NCI-H748 treated with DMSO at 0.1 percent for 48 hours (cell line): ENCODE results near the gene SLC7A10.
A peak's percentile ranks its signal among the peaks of the same experiment; 100 is the strongest.
"Not testable (repeated sequence)": the region's sequence is repeated elsewhere in the genome, so short reads cannot be mapped to it uniquely, and the experiment has no call there.

Source experiments
- DNase-seq: peaks from one replicate; lab custom pipeline; 2025; lab: John Stamatoyannopoulos, UW

SLC7A10 gene

DNA sequence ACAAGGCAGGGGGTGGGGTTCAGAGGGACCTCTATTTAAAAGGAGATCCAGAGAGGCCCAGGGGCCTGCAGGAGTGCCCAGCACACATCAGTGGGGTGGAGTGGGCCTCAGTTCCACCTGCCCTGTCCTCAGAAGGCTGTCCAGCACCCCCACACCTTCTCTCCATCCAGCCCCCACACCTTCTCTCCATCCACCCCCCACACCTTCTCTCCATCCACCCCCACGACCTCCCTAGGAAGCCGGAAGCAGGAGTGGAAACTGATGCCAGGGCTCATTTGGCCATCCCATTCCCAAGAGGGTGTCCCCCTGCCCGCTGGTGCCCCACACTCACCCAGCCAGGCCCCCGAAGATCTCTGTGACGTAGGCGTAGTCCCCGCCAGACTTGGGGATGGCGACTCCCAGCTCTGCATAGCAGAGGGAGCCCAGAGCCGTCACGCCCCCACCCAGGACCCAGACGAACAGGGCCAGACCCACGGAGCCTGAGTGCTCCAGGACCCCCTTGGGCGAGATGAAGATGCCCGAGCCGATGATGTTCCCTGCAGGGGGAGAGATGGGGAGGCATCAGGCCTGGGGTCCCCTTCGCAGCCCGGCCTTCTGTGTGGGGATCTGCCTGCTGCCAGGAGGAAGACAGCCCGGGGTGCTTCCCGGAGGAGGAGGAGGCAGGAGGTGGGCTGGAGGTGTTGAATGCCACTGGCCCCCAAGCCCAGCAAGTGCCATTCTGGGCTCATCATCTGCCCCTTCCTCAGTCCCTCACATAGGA lies 10.0 kb downstream of the SLC7A10 start:
- DNase-seq, result no peak

DNA sequence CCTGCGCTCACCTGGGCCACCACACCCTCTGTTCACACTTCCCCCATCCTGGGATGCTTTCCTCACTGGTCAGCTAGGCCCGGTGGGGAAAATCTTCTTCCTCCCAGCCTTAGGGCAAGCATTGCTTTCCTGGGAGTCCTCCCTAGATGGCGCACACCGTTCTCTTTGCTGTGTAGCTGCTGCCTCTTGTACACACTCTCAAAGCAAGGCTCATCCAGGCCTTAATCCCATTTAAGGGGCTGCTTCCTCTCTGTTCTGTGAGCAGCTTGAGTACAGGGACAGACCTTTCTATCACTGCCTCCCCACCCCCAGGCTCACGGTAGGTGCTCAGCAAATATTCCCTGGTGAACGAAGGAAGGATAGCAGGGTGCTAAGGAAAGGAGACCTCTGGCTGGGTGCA lies 11.1 kb downstream of the SLC7A10 start:
- DNase-seq, result peak; percentile 7

DNA sequence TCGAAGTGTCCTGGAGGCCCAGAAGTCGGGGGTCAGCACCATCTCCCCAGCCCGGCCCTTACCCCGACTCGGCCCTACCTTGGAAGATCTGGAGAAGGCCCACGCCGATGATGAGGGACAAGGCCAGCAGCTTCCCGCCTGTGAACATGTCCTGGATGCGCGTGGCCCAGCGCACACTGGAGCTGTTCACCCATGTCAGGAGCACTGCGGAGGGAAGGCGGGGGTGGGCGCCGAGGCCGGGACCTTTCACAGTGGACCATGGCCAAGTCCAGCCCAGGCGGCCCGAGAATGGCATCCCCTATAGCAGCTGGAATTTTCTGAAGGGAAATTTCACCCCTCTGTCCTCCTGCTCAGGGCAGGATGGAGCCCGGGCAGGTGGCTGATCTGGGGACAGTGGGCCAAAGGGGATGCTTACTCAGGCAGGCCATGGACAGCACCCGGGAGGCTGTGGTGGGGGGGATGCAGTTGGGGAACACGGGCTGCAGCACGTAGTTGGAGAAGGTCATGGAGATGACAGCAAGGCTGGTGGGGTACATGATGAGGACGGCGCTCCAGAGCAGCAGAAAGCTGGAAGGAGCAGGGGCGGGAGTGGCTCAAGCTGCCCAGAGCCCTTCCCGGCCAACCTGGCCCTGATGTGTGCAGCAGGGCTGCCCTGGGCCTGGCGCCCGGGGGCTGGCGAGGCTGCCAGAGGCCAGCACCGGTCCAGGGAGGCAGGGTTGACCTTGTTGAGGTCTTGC lies 13.0 kb downstream of the SLC7A10 start:
- no peak for DNase-seq

DNA sequence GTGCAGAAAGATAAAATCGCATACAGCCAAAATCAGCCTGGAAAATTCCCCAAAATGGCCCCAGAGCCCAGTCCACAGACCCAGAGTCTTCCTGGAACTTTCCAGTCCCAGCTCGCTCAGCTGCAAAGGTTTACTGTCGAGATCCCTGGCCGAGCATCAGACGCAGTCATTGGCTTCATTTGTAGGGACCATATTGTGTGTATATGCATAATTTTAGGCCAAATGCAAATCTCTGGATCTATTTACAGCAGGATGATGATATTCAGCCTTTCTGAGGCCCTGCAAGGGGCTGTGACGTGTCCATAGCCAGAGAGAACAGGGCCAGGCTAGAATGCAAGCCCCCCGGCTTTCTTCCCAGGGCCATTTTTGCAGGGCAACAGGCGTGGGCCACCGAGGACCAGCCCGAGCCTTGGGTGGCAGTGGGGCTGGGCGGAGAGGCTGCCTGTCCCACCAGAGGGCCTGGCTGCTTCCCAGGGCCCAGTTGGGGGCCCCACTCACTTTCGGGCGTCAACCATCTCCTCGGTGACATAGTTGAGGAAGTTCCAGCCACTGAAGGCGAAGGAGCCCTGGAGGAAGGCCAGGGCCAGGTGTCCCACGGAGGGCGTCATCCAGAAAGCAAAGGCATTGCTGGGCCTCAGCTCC lies 13.7 kb downstream of the SLC7A10 start:
- DNase-seq, result no peak

DNA sequence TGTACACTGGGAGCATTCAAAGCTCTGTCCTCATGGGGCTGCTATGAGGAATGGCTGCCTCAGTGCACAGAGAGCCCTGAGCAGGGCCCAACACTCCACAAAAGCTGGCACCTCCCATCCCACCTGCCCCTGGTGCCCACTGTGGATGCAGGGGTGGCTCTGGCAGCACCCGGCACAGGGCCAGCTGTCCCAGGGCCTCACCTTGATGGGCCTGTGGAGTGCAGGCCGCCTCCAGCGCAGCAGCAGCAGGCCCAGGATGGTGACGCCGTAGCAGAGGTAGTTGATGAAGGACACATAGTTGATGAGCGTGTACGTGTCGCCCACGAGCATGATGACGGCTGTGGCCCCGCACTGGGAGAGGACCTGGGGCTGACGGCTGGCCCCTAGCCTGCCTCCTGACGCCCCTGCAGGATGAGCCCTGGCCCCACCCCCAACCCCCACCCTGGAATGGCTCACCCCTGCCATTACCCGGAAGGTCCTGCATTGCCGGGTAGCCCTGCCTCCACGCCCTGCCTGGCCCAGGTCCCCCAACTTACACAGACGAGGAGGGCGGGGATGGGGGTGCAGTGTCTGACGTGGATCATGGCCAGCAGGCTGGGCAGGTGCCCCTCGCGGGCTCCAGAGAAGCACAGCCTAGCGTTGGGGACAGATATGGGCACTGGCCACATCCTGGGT lies 15.2 kb downstream of the SLC7A10 start:
- no peak for DNase-seq

DNA sequence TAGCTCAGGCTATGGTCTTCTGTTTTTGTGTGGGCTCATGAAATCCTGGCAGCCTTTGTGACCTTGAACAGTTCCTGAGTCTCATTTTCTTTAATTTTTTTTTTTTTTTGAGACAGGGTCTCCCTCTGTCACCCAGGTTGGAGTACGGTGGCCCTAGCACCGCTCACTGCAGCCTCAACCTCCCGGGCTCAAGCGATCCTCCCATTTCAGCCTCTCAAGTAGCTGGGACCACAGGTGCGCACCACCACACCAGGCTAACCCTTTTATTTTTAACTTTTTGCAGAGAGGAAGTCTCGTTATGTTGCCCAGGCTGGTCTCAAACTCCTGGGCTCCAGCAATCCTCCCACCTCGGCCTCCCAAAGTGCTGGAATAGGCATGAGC lies 15.8 kb downstream of the SLC7A10 start:
- DNase-seq, result not testable (repeated sequence)

DNA sequence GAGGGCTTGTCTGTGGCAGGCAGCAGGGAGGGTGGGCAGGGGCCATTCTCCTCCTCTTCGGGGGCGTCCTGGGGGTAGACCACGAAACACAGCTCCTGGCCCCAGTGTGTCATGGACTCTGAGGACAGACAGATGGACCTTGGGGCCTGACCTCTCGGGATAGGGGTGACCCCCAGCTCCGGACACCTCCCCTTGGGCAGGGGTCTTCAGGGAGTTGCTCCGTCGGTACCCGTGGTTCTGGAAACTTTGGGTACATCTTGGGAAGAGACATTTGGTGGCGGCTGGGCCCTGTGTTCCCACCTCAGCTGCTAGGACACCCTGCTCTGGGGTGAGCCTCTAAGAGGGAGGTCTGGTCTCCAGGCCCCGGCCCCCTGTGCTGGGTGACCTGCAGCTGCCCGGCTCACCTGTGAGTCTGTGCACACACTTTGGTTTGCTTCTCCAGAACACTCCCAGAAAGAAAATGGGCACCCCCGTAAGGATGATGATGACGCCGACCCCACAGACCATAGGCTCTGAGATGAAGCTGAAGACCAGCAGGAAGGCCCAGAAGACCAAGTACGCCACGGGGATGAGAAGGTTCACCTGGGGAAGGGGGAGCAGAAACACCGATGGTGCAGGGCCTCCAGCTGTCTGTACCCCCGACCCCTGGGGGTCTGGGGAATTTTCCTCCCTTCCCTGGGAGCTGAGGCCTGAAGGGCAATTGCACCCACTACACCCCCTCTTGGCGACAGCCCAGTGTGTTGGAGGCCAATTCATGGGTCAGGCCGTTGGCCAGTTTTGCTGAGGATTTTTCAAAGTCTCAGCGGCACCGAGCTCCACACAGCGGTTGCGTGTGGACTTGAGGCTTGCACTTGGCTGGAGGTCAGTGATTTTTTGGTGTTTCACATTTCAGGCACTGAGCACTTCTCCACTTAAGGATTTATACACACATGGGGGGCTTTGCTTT lies 16.5 kb downstream of the SLC7A10 start:
- DNase-seq, result no peak

DNA sequence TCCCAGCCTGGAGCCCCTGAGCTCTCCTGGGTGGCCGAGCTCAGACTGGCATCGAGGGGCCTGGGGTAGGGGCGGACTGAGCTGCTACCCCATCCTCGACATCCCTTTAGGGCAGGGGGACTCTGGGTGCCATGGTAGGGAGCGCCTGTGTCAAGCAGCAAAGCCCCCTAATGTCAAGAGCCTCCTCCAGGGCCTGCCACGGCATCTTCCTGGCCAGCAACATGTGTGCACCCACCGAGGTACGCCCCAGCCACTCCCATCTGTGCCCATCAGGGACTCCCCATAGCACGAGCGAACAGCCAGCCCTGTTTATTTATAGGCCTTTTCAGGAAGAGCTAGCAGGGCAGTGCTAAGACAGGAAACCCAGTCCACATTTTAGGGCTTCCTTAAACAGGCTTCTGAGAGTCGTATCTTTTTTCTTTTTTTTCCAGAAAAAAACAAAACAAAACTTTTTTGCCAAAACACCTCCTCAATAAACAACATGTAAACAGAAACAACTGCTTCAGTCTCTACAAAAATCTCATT lies 17.2 kb downstream of the SLC7A10 start:
- no peak for DNase-seq

DNA sequence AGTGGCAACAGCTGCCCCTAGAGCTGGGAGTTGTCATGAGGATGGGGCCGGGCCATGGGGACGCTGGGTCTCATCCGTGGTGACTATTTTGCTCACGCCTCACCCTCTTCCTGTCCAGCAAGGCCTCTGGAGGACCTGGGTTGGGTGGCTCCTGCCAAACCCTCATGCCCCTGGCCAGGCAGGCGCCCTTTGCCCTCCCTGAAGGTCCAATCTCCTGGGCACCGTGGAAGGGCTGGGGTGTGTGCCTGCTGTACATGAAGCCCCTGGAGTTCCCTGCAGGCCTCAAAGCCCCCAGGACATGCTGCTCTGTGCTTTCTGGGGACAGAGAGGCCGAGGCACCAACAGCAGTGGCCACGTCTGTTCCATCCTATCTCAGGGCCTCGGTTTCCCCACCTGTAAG lies 17.7 kb downstream of the SLC7A10 start:
- no peak for DNase-seq

DNA sequence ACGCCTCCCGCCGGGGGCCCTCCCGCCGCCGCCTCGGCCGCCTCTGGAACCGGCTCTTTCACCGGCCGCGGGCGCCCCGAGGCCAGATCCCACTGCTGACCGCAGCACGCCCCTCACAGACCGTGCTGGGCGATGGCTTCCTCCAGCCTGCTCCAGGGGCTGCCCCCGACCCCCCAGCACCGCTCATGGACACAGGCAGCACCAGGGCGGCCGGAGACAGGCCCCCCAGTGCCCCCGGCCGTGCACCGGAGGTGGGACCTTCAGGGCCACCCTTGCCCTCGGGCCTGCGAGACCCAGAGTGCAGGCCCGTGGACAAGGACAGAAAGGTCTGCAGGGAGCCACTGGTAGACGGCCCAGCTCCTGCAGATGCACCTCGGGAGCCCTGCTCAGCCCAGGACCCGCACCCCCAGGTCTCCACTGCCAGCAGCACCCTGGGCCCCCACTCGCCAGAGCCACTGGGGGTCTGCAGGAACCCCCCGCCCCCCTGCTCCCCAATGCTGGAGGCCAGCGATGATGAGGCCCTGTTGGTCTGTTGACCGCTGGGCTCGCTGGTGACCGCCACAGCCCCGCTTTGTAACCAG lies 18.5 kb downstream of the SLC7A10 start:
- DNase-seq, result no peak

DNA sequence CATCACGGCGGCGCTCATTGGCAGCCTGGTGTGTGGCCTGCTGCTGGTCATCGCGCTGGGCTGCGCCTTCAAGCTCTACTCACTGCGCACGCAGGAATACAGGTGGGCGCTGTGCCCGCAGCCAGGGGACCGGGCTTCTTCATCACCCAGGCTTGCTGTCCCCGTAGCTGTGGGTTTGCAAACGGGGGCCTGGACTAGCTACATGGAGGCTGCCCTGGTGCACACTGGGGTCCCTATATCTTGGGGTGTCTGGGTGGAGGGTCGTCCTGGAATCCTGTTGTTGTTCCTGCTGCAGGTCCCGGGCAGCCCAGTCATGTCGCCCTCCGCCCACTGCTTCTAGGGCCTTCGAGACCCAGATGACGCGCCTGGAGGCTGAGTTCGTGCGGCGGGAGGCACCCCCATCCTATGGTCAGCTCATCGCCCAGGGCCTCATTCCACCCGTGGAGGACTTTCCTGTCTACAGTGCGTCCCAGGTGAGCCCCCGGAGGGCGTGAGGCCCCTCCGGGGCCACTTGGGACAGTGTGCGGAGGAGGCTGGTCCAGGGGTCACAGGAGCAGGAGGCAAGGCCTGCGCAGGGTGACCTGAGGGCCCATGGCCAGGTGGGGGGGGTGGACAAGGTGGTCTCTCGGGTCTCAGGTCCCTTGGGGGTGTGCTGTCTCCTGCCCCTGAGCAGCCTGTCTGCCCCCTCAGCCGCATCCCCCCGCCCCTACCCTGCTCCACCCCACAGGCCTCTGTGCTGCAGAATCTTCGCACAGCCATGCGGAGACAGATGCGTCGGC lies 19.2 kb downstream of the SLC7A10 start:
- no peak for DNase-seq

DNA sequence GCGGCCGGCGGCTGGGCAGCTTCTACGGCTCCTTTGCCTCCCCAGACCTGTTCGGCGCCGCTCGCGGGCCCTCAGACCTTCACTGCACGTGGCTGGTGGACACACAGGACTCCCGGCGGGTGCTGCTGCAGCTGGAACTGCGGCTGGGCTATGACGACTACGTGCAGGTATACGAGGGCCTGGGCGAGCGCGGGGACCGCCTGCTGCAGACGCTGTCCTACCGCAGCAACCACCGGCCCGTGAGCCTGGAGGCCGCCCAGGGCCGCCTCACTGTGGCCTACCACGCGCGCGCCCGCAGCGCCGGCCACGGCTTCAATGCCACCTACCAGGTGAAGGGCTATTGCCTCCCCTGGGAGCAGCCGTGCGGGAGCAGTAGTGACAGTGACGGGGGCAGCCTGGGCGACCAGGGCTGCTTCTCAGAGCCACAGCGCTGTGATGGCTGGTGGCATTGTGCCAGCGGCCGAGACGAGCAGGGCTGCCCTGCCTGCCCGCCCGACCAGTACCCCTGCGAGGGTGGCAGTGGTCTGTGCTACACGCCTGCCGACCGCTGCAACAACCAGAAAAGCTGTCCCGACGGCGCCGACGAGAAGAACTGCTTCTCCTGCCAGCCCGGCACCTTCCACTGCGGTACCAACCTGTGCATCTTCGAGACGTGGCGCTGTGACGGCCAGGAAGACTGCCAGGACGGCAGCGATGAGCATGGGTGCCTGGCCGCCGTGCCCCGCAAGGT lies 20.0 kb downstream of the SLC7A10 start:
- no peak for DNase-seq

DNA sequence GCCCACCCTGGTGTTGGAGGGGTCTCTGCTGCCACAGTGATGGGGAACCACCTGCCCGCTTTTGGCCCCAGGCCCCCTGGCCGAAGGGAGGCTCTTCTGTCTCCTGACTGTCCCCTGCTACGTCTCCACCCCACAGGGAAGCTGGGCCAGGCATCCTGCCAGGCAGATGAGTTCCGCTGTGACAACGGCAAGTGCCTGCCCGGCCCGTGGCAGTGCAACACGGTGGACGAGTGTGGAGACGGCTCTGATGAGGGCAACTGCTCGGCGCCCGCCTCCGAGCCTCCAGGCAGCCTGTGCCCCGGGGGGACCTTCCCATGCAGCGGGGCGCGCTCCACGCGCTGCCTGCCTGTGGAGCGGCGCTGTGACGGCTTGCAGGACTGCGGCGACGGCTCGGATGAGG lies 20.5 kb downstream of the SLC7A10 start:
- DNase-seq, result no peak

DNA sequence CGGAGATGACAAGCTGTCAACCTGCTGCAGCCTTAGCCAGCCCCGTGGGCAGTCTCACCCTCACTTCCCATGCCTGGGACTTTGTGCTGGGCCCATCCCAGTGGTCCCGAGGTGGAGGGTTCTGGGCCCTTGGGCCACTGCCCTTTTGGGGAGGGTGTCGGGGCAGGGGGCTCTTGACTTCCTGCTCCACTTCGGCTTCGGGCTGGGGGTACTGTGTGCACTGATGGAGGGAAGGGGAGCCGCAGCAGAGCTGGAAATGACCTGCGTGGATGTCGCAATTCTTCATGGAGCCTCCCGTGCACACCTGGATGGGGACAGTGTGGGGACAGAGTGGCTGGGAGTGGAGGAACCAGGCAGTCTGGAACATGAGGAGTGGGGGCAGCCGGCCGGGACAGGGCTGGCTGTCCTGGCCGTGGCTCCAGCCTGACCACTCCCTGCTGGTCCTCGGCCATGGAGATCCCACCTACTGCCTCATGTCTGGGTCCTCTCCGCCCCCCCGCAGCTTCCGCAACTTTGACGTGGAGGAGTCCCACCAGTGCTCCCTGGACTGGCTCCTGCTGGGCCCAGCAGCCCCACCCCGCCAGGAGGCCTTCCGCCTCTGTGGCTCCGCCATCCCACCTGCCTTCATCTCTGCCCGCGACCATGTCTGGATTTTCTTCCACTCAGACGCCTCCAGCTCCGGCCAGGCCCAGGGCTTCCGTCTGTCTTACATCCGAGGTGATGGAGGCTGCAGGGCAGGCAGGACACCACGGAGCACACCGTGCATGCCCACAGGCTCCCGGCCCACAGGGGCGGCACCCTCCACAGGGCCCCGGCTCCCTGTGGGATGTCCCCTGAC lies 21.3 kb downstream of the SLC7A10 start:
- DNase-seq, result no peak

DNA sequence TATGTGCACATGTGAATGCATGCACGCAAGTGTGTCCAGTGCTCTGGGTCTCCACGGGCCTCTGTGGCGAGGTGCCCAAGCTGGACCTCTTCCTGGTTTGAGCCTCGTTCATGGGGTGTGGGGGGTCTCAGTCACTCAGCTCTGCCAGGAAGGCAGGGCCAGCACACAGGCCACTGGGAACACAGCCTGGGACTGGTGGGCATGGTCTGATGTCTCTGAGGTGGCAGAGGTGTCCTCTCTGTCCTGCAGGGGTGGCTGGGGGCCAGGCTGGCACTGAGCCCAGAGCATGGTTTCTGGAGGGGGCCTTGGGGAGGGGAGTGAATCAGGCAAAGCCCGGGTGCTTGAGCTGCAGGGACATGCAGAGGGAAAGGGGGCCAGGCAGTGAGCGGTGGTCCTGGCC lies 22.1 kb downstream of the SLC7A10 start:
- DNase-seq, result no peak

DNA sequence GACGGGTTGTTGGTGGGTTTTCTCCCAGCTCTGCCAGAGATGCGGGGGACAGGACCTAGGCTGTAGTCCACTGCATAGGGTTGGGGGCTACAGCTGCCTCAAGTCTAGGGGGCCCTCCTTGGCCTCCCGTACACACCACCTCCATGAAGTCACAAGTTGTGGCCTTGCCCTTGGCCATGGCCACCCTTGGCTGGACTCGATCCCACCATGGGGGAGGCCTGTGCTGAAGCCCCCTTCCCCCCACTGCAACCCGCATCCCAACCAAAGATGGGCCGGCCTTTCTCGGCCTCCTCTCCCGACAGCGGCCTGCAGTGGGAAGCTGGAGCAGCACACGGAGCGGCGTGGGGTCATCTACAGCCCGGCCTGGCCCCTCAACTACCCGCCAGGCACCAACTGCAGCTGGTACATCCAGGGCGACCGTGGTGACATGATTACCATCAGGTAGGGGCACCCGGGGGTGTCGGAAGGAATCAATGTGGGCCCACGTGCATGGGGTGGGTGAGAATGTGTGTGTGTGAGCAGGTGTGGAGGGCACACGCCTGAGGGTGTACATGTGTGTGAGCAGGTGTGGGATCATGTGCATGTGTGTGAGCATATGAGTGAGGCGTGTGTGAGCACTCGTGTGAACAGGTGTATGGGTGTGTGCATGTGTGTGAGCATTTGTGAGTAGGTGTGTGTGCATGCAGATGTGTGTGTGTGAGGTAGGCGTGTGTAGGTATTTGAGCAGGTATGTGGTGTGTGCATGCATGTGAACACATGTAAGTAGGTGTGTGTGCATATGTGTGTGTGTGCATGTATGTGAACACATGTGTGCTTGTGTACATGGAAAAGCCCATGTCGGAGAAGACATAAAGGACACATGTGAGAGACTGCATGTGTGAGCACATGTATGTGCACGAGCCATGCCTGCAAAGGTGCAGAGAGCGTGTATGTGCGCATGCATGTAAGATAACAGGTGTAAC lies 22.8 kb downstream of the SLC7A10 start:
- no peak for DNase-seq

DNA sequence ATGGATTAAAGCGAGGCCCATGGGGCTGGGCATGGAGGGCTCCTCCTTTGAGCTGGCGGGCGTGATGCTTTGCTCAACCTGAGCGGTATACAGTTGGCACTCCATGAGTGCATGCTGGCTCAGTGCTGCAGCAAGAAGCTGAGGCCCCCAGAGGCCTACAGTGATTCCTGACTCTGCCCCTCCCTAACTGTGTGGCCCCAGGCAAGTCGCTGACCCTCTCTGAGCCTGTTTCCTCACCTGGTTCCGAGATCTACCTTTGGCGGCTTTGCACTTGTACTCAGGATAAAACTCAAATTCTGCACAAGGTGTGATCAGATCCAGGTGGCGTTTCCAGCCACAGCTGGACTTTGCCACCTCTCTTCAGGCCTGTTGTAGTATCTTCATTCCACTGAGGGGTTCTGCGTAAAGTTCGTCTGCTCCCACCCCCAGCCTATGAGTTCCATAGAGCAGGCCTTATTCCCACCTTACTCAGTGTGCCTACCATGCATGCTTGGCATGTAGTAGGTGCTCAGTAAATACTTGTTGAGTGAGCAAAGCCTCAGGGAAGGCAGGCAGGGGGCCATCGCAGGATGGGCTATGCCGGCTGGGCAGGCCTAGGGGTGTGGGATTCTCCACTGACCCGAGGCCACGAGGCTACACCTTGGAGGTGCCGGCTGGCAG lies 23.6 kb downstream of the SLC7A10 start:
- no peak for DNase-seq
